ENCODE results near the gene SLC38A8. TPM values are rescaled to one million over a fixed set of nuclear protein-coding genes. Genes with fewer than 3 reads are reported as not detected.

SLC38A8 gene
- total and polyA plus RNA-seq, 7 experiments from 2014 or later = not detected

GRCh38 chr16:84014570-84015327 lies 27.8 kb downstream of the SLC38A8 start:
- peak overlapping the region in 2 of 10 donors; percentile 43 to 56 for H3K4me3 Mint-ChIP-seq
- POLR2A ChIA-PET = no interaction called here

GRCh38 chr16:84013787-84014569 lies 28.6 kb downstream of the SLC38A8 start:
- Mint-ChIP-seq H3K9me3 (peaks cover 0 to 8% (median 0%) of the 10 kb centered on the region in 11 donors), H3K27ac (peak overlapping the region in 1 of 9 donors; percentile 48), H3K27me3 (peaks cover 0 to 9% (median 6%) of the 10 kb centered on the region in 5 donors), H3K4me3 (peak overlapping the region in 2 of 10 donors; percentile 43 to 56), H3K4me1 (peaks cover 4 to 11% (median 9%) of the 10 kb centered on the region in 7 donors), H3K36me3 (no peaks in the 10 kb centered on the region)
- no peaks in the 10 kb centered on the region for H3K36me3 ChIP-seq (ENCODE audit: control insufficient read depth in 2 of 3, insufficient read depth in 3 of 3, low read length in 3 of 3)
- ChIA-PET POLR2A (no interaction called here), CTCF (no interaction called here)
- no peaks in the 10 kb centered on the region for H3K27me3 ChIP-seq (ENCODE audit: control insufficient read depth in 2 of 2, insufficient read depth in 2 of 2, low read length in 2 of 2)
- ATAC-seq (peak; percentile 85), DNase-seq (peak; percentile 21 to 71 (median 45))
- no peak overlapping the region for H3K4me3 ChIP-seq (ENCODE audit: low read length)
- no peaks in the 10 kb centered on the region for H3K9me3 ChIP-seq (ENCODE audit: control insufficient read depth in 2 of 3, low read length in 3 of 3)
- no peak overlapping the region for H3K27ac ChIP-seq (ENCODE audit: low read depth, low read length)
- intact Hi-C loops (cut with micrococcal nuclease) = no loop called here
- H3K4me1 ChIP-seq (ENCODE audit: control insufficient read depth in 2 of 2, insufficient read depth in 2 of 2, low read length in 2 of 2) = no peaks in the 10 kb centered on the region

More at GRCh38 chr16:84014570-84015327, 27.8 kb downstream of the SLC38A8 start:
- no peak overlapping the region for H3K4me3 ChIP-seq (ENCODE audit: low read length)
- no peaks in the 10 kb centered on the region for H3K27me3 ChIP-seq (ENCODE audit: control insufficient read depth in 2 of 2, insufficient read depth in 2 of 2, low read length in 2 of 2)
- DNase-seq (no peak), ATAC-seq (no peak)
- H3K4me1 Mint-ChIP-seq = peaks cover 4 to 11% (median 9%) of the 10 kb centered on the region in 7 donors
- CTCF ChIA-PET = no interaction called here
- H3K9me3 Mint-ChIP-seq = peaks cover 0 to 14% (median 0%) of the 10 kb centered on the region in 11 donors
- H3K27me3 Mint-ChIP-seq = peaks cover 0 to 11% (median 6%) of the 10 kb centered on the region in 5 donors
- H3K4me1 ChIP-seq (ENCODE audit: control insufficient read depth in 2 of 2, insufficient read depth in 2 of 2, low read length in 2 of 2) = no peaks in the 10 kb centered on the region
- no peaks in the 10 kb centered on the region for H3K36me3 ChIP-seq (ENCODE audit: control insufficient read depth in 2 of 3, insufficient read depth in 3 of 3, low read length in 3 of 3)
- no peaks in the 10 kb centered on the region for H3K36me3 Mint-ChIP-seq
- intact Hi-C loops (cut with micrococcal nuclease) = no loop called here
- H3K27ac Mint-ChIP-seq = no peak overlapping the region
- no peaks in the 10 kb centered on the region for H3K9me3 ChIP-seq (ENCODE audit: control insufficient read depth in 2 of 3, low read length in 3 of 3)
- H3K27ac ChIP-seq (ENCODE audit: low read depth, low read length) = no peak overlapping the region

- Mint-ChIP-seq H3K9me3 (peaks cover 0 to under 1% (median 0%) of the 10 kb centered on the region in 11 donors), H3K4me1 (peaks cover 0 to 6% (median 3%) of the 10 kb centered on the region in 7 donors), H3K4me3 (no peak overlapping the region), H3K36me3 (no peaks in the 10 kb centered on the region), H3K27ac (no peak overlapping the region), H3K27me3 (peaks cover 0 to 10% (median 0%) of the 10 kb centered on the region in 5 donors)
- POLR2A ChIA-PET = no interaction called here
- no peak for DNase-seq
- H3K9me3 ChIP-seq (ENCODE audit: control insufficient read depth in 2 of 3, low read length in 3 of 3) = no peaks in the 10 kb centered on the region
- H3K4me1 ChIP-seq (ENCODE audit: control insufficient read depth in 2 of 2, insufficient read depth in 2 of 2, low read length in 2 of 2) = no peaks in the 10 kb centered on the region
- no peak for ATAC-seq
- no peak overlapping the region for H3K4me3 ChIP-seq (ENCODE audit: low read length)
- no peaks in the 10 kb centered on the region for H3K27me3 ChIP-seq (ENCODE audit: control insufficient read depth in 2 of 2, insufficient read depth in 2 of 2, low read length in 2 of 2)
- intact Hi-C loops (cut with micrococcal nuclease) = no loop called here
- no peaks in the 10 kb centered on the region for H3K36me3 ChIP-seq (ENCODE audit: control insufficient read depth in 2 of 3, insufficient read depth in 3 of 3, low read length in 3 of 3)
- no peak overlapping the region for H3K27ac ChIP-seq (ENCODE audit: low read depth, low read length)
- CTCF ChIA-PET = no interaction called here
Measured at GRCh38 chr16:84009282-84009681, 33.3 kb downstream of the SLC38A8 start.

GRCh38 chr16:84007965-84008364 lies 34.6 kb downstream of the SLC38A8 start:
- Histone ChIP-seq H3K4me3 (ENCODE audit: low read length) (no peak overlapping the region), H3K27ac (ENCODE audit: low read depth, low read length) (no peak overlapping the region), H3K36me3 (ENCODE audit: control insufficient read depth in 2 of 3, insufficient read depth in 3 of 3, low read length in 3 of 3) (no peaks in the 10 kb centered on the region), H3K9me3 (ENCODE audit: control insufficient read depth in 2 of 3, low read length in 3 of 3) (no peaks in the 10 kb centered on the region), H3K27me3 (ENCODE audit: control insufficient read depth in 2 of 2, insufficient read depth in 2 of 2, low read length in 2 of 2) (no peaks in the 10 kb centered on the region), H3K4me1 (ENCODE audit: control insufficient read depth in 2 of 2, insufficient read depth in 2 of 2, low read length in 2 of 2) (no peaks in the 10 kb centered on the region)
- ChIA-PET CTCF (no interaction called here), POLR2A (no interaction called here)
- no peak for ATAC-seq
- no peak for DNase-seq
- no peaks in the 10 kb centered on the region for H3K36me3 Mint-ChIP-seq
- no peaks in the 10 kb centered on the region for H3K9me3 Mint-ChIP-seq
- intact Hi-C loops (cut with micrococcal nuclease) = no loop called here
- H3K4me3 Mint-ChIP-seq = no peak overlapping the region
- H3K27ac Mint-ChIP-seq = no peak overlapping the region
- peaks cover 0 to 2% (median 0%) of the 10 kb centered on the region in 7 donors for H3K4me1 Mint-ChIP-seq
- peaks cover 0 to 12% (median 0%) of the 10 kb centered on the region in 5 donors for H3K27me3 Mint-ChIP-seq

- intact Hi-C loops (cut with micrococcal nuclease) = no loop called here
- H3K4me1 Mint-ChIP-seq = peaks cover 0 to 2% (median 0%) of the 10 kb centered on the region in 7 donors
Measured at GRCh38 chr16:84007520-84007919, 35.1 kb downstream of the SLC38A8 start.

GRCh38 chr16:84005391-84005790 lies 37.2 kb downstream of the SLC38A8 start:
- intact Hi-C loops (cut with micrococcal nuclease) = no loop called here
- H3K27ac ChIP-seq (ENCODE audit: low read depth, low read length) = no peak overlapping the region
- Mint-ChIP-seq H3K4me3 (no peak overlapping the region), H3K36me3 (no peaks in the 10 kb centered on the region), H3K4me1 (peaks cover 0 to 2% (median 0%) of the 10 kb centered on the region in 7 donors), H3K9me3 (no peaks in the 10 kb centered on the region), H3K27me3 (peaks cover 0 to 16% (median 0%) of the 10 kb centered on the region in 5 donors), H3K27ac (no peak overlapping the region)
- DNase-seq (no peak), ATAC-seq (no peak)
- H3K4me1 ChIP-seq (ENCODE audit: control insufficient read depth in 2 of 2, insufficient read depth in 2 of 2, low read length in 2 of 2) = no peaks in the 10 kb centered on the region
- no peaks in the 10 kb centered on the region for H3K9me3 ChIP-seq (ENCODE audit: control insufficient read depth in 2 of 3, low read length in 3 of 3)
- ChIA-PET CTCF (no interaction called here), POLR2A (no interaction called here)
- H3K27me3 ChIP-seq (ENCODE audit: control insufficient read depth in 2 of 2, insufficient read depth in 2 of 2, low read length in 2 of 2) = no peaks in the 10 kb centered on the region
- H3K4me3 ChIP-seq (ENCODE audit: low read length) = no peak overlapping the region
- no peaks in the 10 kb centered on the region for H3K36me3 ChIP-seq (ENCODE audit: control insufficient read depth in 2 of 3, insufficient read depth in 3 of 3, low read length in 3 of 3)

More at GRCh38 chr16:84007520-84007919, 35.1 kb downstream of the SLC38A8 start:
- H3K4me1 ChIP-seq (ENCODE audit: control insufficient read depth in 2 of 2, insufficient read depth in 2 of 2, low read length in 2 of 2) = no peaks in the 10 kb centered on the region
- H3K4me3 Mint-ChIP-seq = no peak overlapping the region
- ChIA-PET POLR2A (no interaction called here), CTCF (no interaction called here)
- H3K27me3 Mint-ChIP-seq = peaks cover 0 to 12% (median 0%) of the 10 kb centered on the region in 5 donors
- no peaks in the 10 kb centered on the region for H3K9me3 Mint-ChIP-seq
- DNase-seq = no peak
- no peak overlapping the region for H3K27ac Mint-ChIP-seq
- H3K36me3 ChIP-seq (ENCODE audit: control insufficient read depth in 2 of 3, insufficient read depth in 3 of 3, low read length in 3 of 3) = no peaks in the 10 kb centered on the region
- no peak overlapping the region for H3K27ac ChIP-seq (ENCODE audit: low read depth, low read length)
- H3K36me3 Mint-ChIP-seq = no peaks in the 10 kb centered on the region
- H3K9me3 ChIP-seq (ENCODE audit: control insufficient read depth in 2 of 3, low read length in 3 of 3) = no peaks in the 10 kb centered on the region
- no peaks in the 10 kb centered on the region for H3K27me3 ChIP-seq (ENCODE audit: control insufficient read depth in 2 of 2, insufficient read depth in 2 of 2, low read length in 2 of 2)
- ATAC-seq = no peak
- no peak overlapping the region for H3K4me3 ChIP-seq (ENCODE audit: low read length)

Data from naive thymus-derived CD4-positive, alpha-beta T cell (primary cell).